HL-60/S4 (cell line): ENCODE results near the gene CYCS.

Source experiments
- in situ Hi-C: fragments of 300-500 bp; cut with MboI; formaldehyde crosslinking; loops from 2 replicates; pipeline ENCODE4 v1.14.3; 2022; ENCODE audit warnings: low sequenced_read_pairs

The CYCS gene

DNA sequence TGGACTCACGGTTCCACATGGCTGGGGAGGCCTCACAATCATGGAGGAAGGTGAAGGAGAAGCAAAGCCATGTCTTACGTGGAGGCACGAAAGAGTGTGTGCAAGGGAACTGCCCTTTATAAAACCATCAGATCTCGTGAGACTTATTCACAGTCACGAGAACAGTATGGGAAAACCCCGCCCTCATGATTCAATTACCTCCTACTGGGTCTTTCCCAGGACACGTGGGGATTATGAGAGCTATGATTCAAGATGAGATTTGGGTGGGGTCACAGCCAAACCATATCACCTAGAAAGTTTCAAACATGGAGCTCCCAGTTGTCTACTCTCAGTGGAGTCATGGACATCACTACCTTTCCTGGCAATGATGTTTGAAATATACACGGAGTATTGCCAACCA lies 49.6 kb downstream of the CYCS start:
- in situ Hi-C loops: loop anchor here (25.0 kb wide), 2 partner anchors 788 to 1513 kb away; partner anchors contain the start of gene NPY

DNA sequence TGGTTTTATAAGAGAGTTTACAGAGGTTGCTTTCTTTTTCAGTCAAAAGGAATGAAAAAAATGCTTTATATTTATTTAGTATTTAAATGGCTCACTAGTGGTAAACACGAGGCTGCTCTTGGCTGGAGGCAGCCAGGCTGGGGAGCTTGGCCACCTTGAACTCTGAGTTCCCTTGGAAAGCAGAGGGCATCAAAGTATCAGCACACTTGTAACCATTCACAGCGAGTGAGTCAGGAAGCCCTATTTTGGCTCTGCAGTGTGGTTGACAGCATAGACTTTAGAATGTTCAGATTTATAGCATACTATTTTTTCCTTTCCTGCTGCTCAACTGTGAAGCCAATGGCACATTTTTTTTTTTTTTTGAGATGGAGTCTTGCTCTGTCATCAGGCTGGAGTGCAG lies 51.6 kb downstream of the CYCS start:
- in situ Hi-C loops: no loop called here
